ENCODE results near the gene IKZF1.

Gene IKZF1

DNA sequence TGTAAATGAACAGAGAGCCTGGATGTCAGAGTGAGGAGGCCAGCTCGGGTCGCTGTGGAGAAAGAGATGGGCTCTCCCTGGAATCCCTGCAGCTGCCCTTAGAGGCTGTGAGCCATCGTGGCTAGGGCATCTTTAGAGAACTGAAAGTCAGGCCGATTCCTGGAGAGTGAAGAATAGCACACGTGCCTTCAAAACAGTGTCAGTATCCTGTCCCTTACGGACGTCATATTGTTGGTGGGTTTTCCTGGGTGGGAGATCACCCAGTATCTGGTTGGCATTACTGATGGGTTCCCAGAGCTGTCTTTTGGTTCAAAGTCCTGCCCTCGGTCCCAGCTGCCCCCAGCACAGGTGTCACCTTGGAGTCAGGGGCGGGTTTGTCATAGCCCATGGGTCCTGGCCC is 25.3 kb downstream of the IKZF1 start:
- TF ChIP-seq, protein P1, sequence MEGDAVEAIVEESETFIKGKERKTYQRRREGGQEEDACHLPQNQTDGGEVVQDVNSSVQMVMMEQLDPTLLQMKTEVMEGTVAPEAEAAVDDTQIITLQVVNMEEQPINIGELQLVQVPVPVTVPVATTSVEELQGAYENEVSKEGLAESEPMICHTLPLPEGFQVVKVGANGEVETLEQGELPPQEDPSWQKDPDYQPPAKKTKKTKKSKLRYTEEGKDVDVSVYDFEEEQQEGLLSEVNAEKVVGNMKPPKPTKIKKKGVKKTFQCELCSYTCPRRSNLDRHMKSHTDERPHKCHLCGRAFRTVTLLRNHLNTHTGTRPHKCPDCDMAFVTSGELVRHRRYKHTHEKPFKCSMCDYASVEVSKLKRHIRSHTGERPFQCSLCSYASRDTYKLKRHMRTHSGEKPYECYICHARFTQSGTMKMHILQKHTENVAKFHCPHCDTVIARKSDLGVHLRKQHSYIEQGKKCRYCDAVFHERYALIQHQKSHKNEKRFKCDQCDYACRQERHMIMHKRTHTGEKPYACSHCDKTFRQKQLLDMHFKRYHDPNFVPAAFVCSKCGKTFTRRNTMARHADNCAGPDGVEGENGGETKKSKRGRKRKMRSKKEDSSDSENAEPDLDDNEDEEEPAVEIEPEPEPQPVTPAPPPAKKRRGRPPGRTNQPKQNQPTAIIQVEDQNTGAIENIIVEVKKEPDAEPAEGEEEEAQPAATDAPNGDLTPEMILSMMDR (IDR thresholded peaks at IDR 0.05; ENCODE audit: low read depth, low read length, poor library complexity, severe bottlenecking), result no peak
- TF ChIP-seq EZH2phosphoT487 (IDR thresholded peaks at IDR 0.05; ENCODE audit: borderline replicate concordance, low read length), result no peak
- Histone ChIP-seq H3K9me3 (ENCODE audit: control insufficient read depth, insufficient read depth, low read length) (no peaks in the 10 kb centered on the region), H3K4me1 (ENCODE audit: control insufficient read depth, low read length) (peaks cover 89% of the 10 kb centered on the region), H4K20me1 (ENCODE audit: control insufficient read depth, insufficient read depth, low read depth, low read length) (peaks cover 14% of the 10 kb centered on the region; the same call in 1 of the 2 replicates), H3K9me2 (replicated peaks; ENCODE audit: control insufficient read depth, low read length) (no peaks in the 10 kb centered on the region), H3K27ac (ENCODE audit: low read depth, low read length) (peak overlapping the region; percentile 1; the same call in 1 of the 2 replicates), H3K36me3 (ENCODE audit: control insufficient read depth, low read length) (peaks cover 98% of the 10 kb centered on the region), H3K4me3 (ENCODE audit: low read length) (peak overlapping the region; percentile 2; the same call in 1 of the 2 replicates), H3F3A (ENCODE audit: control insufficient read depth, insufficient read depth) (peaks cover 27% of the 10 kb centered on the region), H3K4me2 (ENCODE audit: low read length) (peak overlapping the region; percentile 48), H3K79me2 (ENCODE audit: control insufficient read depth, low read length) (peaks cover 96% of the 10 kb centered on the region), H3K27me3 (ENCODE audit: control insufficient read depth, low read length) (no peaks in the 10 kb centered on the region)

DNA sequence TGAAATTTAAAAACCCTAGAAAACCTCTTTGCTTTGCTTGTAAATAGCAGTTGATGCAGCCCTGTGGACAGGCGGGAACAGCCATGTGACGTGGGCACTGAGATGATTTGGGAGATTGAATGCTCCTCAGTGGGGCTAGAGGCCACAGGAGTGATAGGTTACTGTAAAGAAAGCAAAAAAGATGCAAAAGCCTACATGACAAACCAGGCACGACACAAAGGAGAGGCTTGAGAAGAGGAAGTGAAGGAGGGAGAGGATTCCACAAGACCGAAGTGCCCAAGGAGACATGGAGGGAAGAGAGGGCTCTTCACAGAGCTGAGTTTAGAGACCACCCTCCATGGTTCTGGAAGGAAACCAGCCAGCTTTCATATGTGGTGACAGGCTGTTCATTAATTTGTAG is 25.7 kb downstream of the IKZF1 start:
- Histone ChIP-seq H3K4me1 (ENCODE audit: control insufficient read depth, low read length) (peaks cover 94% of the 10 kb centered on the region), H4K20me1 (ENCODE audit: control insufficient read depth, insufficient read depth, low read depth, low read length) (peaks cover 19% of the 10 kb centered on the region), H3K36me3 (ENCODE audit: control insufficient read depth, low read length) (peaks cover 98% of the 10 kb centered on the region), H3K27me3 (ENCODE audit: control insufficient read depth, low read length) (no peaks in the 10 kb centered on the region), H3F3A (ENCODE audit: control insufficient read depth, insufficient read depth) (peaks cover 27% of the 10 kb centered on the region), H3K4me3 (ENCODE audit: low read length) (peak overlapping the region; percentile 17), H3K27ac (ENCODE audit: low read depth, low read length) (peak overlapping the region; percentile 1), H3K4me2 (ENCODE audit: low read length) (peak overlapping the region; percentile 48), H3K79me2 (ENCODE audit: control insufficient read depth, low read length) (peaks cover 96% of the 10 kb centered on the region), H3K9me3 (ENCODE audit: control insufficient read depth, insufficient read depth, low read length) (no peaks in the 10 kb centered on the region), H3K9me2 (replicated peaks; ENCODE audit: control insufficient read depth, low read length) (no peaks in the 10 kb centered on the region)
- no peak for TF ChIP-seq EZH2phosphoT487 (IDR thresholded peaks at IDR 0.05; ENCODE audit: borderline replicate concordance, low read length)
- TF ChIP-seq, protein P1 (IDR thresholded peaks at IDR 0.05; ENCODE audit: low read depth, low read length, poor library complexity, severe bottlenecking), result no peak

DNA sequence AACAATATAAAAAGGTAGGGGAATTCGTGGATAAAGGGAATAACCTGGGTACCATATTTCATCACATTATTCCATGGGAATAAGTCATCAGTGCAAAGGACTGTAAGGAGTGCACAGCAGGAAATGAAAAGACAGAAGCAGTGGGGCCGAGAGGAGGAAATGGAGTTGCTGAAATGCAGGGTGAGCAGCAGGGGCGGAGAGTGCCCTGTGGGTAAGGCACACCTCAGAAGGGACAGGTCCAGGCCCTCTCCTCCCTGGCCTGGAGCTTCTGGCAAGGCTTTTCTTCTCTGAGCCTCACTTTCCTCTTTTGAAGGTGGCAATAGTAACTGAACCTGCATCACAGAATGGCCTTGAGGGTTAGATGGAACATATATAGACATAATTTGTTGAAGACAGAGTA is 26.2 kb downstream of the IKZF1 start:
- Histone ChIP-seq H3K4me2 (ENCODE audit: low read length) (peak overlapping the region; percentile 48), H3K79me2 (ENCODE audit: control insufficient read depth, low read length) (peaks cover 96% of the 10 kb centered on the region)

More for the DNA sequence above, 26.2 kb downstream of the IKZF1 start:
- H4K20me1 ChIP-seq (ENCODE audit: control insufficient read depth, insufficient read depth, low read depth, low read length), result peaks cover 23% of the 10 kb centered on the region
- no peaks in the 10 kb centered on the region for H3K9me2 ChIP-seq (replicated peaks; ENCODE audit: control insufficient read depth, low read length)
- H3K4me1 ChIP-seq (ENCODE audit: control insufficient read depth, low read length), result peaks cover 98% of the 10 kb centered on the region
- H3K4me3 ChIP-seq (ENCODE audit: low read length), result peak overlapping the region; percentile 17
- no peaks in the 10 kb centered on the region for H3K9me3 ChIP-seq (ENCODE audit: control insufficient read depth, insufficient read depth, low read length)
- H3K36me3 ChIP-seq (ENCODE audit: control insufficient read depth, low read length), result peaks cover 98% of the 10 kb centered on the region
- no peaks in the 10 kb centered on the region for H3K27me3 ChIP-seq (ENCODE audit: control insufficient read depth, low read length)
- TF ChIP-seq EZH2phosphoT487 (IDR thresholded peaks at IDR 0.05; ENCODE audit: borderline replicate concordance, low read length), result no peak
- TF ChIP-seq, protein P1 (IDR thresholded peaks at IDR 0.05; ENCODE audit: low read depth, low read length, poor library complexity, severe bottlenecking), result no peak
- peak overlapping the region; percentile 1 for H3K27ac ChIP-seq (ENCODE audit: low read depth, low read length)
- peaks cover 26% of the 10 kb centered on the region for H3F3A ChIP-seq (ENCODE audit: control insufficient read depth, insufficient read depth)
